Glomerular visceral epithelial cell (primary cell): ENCODE data around the gene ZFHX3.
"Not testable (repeated sequence)": the region's sequence is repeated elsewhere in the genome, so short reads cannot be mapped to it uniquely, and the experiment has no call there.

Source experiments
- DNase-seq: peaks from one replicate; pipeline ENCODE4 v3.0.0-alpha.2; 2016; ENCODE audit errors: extremely low spot score

Gene ZFHX3

GRCh38 chr16:73023752-73024570 is 24.0 kb downstream of the ZFHX3 start:
- no peak for DNase-seq

DNA sequence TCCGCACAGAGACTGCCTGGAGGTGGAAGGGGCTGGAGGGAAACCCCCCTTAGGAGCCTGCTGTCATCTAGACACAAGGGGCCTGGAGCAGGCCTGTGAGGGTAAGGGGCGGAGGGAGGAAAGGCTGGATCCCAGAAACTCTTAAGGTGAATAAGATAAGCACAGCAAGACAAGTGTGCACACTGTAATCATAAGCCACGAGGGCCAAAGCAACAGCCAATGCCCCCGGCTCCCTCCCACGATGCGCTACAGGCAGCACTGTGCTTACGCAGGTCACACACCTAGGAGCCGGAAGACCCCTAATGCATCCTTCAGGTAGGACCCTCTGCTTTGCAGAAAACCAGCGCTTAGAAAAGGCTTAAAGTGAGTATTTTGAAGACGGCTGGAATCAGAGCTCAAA is 24.6 kb downstream of the ZFHX3 start:
- DNase-seq, result no peak

DNA sequence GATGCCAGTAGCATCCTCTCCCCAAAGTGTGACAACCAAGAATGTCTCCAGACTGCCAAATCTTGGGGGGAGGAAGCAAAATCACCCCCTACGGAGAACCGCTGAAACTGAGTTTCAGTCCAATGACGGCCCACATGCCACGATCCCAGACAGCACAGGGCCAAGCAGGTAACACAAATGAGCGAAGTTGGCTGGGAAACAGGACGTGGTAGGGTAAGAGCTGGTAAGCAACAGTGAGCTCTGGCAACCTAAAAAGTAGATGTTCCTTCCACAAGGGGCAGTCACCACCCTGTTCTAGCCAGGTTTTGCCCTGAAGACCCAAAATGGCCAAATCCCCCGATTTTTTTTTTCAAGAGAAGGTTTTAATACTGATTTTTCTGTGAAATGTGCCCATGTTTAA is 25.4 kb downstream of the ZFHX3 start:
- DNase-seq, result no peak

DNA sequence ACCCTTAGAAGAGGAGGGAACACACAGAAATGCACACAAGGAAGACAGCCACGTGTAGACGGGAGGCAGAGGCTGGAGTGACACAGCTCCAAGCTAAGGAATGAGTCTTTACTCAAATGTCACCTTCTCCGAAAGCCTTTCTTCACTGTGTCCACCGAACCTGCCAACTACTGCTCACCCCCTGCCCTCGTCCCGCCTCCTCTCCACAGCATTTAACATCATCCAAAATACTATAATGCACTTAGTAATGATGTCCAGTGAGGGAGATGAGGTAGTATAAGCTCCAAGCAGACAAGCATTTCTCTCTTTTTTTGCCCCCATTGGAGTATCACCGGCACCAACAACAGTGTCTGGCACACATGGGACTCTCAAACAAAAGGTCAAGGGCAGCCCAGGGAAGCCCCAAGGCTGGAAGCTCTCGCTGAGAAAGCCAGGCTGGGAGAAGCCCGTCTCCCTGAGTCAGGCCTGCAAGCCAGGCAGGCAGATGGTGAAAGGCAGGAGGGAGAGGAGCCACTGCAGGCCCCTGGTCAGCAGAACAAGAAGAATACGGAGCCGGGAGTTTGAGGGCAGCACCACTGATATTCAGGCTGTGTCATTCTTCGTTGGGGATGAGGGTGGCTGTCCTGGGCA is 25.9 kb downstream of the ZFHX3 start:
- DNase-seq, result no peak

- peak; percentile 95 for DNase-seq
These were observed 27.5 kb downstream of the ZFHX3 start for GRCh38 chr16:73020409-73020884.

DNA sequence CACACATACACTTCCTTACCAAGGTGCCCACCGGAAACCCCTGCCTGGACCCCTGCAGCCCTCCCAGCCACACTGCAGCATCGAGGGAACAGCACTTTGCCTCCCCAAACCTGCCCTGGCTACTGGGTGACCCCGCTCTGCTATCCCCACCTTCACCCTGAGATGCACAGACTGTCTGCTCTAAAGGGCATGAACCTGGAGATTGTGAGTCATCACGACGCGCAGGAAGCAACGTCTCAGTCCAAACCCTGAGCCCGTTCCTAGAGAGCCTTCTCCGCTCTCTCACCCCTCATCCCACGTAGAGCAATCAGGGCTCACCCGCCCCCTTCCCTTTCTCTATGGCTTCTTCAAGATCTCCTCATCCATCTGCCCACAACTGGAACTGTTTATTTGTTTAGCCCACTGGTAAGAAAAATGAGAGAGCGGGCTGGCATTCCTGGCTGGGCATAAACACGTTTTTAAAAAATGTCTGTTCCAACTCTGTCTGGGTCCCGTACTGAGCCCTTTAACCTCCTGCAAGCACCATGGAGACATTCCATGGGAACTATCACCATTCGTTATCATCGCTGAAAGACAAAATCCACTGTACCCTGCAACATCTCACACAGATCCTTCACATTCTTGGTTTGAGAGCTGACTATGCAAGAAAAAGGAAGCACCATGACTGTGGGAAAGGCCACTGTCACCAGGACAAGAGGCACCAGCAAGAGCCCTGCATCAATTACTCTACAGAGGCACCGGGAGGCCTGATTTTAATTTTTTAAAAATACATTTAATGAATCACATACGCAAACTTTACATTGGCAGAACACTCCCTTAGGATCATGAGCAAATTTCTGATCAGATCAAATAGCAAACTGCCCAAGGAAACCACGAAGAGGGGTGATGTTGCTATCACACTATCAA is 28.2 kb downstream of the ZFHX3 start:
- DNase-seq, result peak; percentile 73

DNA sequence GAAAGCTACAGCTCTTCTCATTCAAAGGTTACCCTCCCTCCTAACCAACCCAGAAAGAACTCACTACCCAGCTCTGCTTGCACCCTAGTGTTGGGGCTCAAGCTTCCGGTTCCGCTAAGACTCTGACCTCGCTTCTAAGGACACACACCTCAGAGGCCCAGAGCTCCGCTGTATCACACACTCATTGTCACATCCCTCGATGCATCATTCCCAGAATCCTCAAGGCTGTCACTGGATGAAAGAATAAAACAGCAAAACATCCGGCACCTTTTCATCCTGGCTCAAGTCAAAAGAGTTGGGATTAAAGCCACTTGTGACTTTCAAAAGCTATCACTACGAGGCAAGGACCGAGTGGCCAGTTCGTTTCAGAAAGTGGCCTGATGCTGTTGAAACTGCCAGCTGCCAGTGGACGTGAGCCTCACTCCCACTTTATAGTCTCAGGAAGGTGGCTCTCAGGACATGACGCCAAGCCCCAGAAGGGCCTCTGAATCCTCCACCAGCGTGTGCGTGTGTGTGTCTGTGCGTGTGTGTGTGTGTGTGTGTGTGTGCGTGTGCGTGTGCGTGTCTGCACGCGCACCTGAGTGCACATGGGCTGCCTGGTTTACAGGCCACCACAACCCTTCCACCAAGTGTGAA is 29.0 kb downstream of the ZFHX3 start:
- DNase-seq, result no peak

GRCh38 chr16:73017321-73017720 is 30.6 kb downstream of the ZFHX3 start:
- DNase-seq, result no peak

- no peak for DNase-seq
These were observed 31.5 kb downstream of the ZFHX3 start for GRCh38 chr16:73016488-73016830.

DNA sequence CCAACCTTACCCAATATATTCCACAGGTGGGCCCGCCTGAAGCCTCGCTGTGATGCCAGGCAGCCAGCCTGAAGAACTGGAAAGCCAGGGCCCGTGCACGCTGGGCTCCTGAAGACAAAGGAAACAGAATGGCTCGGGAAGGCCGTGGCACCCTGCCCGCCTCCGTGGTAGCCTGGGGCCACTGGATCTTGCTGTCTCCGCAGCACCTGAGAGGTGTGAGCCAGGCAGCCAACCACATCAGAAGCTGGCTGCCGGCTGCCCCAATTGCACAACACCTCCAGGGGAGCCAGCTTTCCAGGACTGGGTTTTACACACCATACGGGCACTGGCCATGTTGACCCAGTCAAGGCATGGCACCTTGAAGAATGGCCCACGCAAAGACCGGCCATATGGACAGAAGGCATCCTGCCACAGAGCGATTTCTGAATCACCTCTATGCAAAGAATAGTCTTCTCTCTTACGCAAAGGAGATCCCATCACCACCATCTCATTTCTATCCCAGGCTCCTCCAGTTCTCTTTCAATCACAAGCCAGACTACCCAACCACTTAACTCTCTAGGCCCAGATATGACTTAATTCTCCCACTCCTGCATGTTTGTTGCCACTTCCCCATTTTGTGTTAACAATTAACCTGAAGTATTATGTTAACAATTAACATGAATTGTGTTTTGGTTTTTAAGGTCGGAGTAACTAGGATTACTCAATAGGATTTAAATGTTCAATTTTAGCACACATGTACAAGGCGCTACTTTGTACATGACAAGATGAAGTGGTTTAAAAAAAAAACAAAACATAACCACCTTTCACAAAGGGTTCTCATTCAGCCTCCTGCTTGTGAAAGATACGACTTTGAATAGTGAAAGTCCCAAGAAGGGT is 32.1 kb downstream of the ZFHX3 start:
- peak; percentile 74 for DNase-seq

GRCh38 chr16:73014768-73015167 is 33.2 kb downstream of the ZFHX3 start:
- no peak for DNase-seq

- DNase-seq, result no peak
These were observed 34.0 kb downstream of the ZFHX3 start for GRCh38 chr16:73013974-73014373.

GRCh38 chr16:73012341-73012740 is 35.6 kb downstream of the ZFHX3 start:
- DNase-seq, result no peak

DNA sequence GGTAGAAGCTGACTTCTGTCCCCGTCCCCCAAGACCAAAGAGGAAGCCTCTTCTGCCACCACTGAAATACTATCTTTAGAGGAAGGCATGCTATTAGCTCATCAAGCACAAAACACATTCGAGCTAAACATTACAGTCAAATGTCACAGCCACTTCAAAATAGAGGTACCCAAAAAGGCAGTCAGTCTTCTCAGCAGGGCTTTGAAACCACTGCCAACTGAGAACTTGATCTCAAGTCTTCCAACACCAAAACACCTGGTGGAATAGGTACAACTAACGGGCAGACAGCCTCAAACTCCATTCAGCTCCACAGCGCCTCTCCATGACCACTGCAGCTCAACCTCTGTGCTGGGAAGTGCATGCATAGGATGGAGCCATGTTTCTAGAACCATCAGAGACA is 36.0 kb downstream of the ZFHX3 start:
- no peak for DNase-seq

- DNase-seq, result no peak
These were observed 37.7 kb downstream of the ZFHX3 start for GRCh38 chr16:73010150-73010676.

DNA sequence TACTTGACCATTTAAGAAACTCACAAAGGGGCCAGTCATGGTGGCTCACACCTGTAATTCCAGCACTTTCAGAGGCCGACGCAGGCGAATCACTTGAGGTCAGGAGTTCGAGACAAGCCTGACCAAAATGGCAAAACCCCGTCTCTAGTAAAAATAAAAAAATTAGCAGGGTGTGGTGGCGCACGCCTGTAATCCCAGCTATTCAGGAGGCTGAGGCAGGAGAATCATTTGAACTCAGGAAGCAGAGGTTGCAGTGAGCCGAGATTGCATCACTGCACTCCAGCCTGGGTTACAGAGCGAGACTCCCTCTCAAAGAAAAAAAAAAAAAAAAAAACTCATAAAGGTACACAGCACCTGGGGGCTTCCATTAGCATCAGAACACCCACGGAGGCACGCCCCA is 38.2 kb downstream of the ZFHX3 start:
- DNase-seq, result not testable (repeated sequence)

GRCh38 chr16:73006026-73006425 is 41.9 kb downstream of the ZFHX3 start:
- DNase-seq, result no peak

DNA sequence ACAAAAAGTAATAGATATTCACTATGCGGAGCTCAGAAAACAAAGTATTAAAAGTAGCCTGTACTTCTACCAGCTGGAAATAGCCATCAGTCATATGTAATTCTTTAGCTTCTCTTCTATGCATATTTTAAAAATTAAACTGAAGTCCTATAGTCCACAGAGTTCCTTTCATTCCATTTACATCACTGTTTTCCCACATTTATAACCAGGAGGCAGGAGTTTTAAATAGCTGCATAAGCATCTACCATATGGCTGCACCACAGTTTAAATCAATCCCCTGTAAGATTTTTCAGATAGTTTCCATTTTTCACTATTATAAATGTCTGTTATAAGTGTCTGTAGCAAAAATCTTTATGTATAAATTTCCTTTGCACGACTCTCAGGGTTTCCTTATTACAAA is 45.1 kb downstream of the ZFHX3 start:
- DNase-seq, result no peak

DNA sequence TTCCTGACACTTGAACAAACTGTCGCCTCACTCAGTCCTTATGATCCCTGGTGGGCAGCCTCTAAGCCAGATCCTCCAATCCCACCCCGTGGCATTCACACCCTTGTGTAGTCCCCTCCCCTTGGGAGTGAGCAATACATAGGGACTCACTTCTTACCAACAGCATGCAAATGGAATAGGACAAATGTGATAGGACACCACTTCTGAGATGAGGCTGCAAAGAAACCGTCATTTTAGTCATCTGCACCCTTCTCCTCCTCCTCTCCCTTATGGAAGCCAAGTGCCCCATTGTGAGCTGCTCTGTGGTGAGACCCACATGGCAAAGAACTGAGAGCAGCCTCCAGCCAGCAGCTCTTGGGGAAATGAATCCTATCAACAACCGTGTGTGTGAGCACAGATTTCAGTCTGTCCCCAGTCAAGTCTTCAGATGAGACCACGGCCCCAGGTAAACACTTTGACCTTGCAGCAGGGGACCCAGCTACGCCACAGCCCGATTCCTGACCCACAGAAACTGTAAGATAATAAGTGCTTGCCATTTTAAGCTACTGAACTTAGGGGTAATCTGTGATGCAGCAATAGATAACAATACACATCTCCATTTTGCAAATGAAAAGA is 46.9 kb downstream of the ZFHX3 start:
- no peak for DNase-seq
